Uterus (tissue), 2 donors: ENCODE measurements around the gene SCN8A.

Experiments used
- CTCF ChIP-seq, 4 experiments: fragments of 200-600 bp in 2 of 4; fragments of 450-650 bp in 2 of 4; sonication (generic) in 2 of 4; IDR thresholded peaks; one replicate each; pipeline ENCODE4 v1.5.1; 2016 to 2019; ENCODE audit warnings: antibody characterized with exemption in 4 of 4, mild to moderate bottlenecking in 2 of 4, moderate library complexity in 1 of 4
- POLR2A ChIP-seq, 2 donors: fragments of 450-650 bp; IDR thresholded peaks; one replicate each; pipeline ENCODE4 v1.6.1; 2016; ENCODE audit warnings: antibody characterized with exemption in 2 of 2, mild to moderate bottlenecking in 1 of 2, moderate library complexity in 1 of 2

GRCh38 chr12:51749206-51749985, 158.4 kb downstream of the SCN8A start:
- TF ChIP-seq CTCF (IDR thresholded peaks at IDR 0.05) (no peak), POLR2A (IDR thresholded peaks at IDR 0.05) (no peak)
